ENCODE data around the gene FAM193A.

The FAM193A gene

GRCh38 chr4:2689114-2689513 lies 152.7 kb downstream of the FAM193A start:
- no peak for DNase-seq (ENCODE audit: low read depth)
- no peak overlapping the region for H3K4me3 ChIP-seq (ENCODE audit: low read depth, low read length)
- TF ChIP-seq CTCF (IDR thresholded peaks at IDR 0.05; ENCODE audit: control insufficient read depth, extremely low read depth, insufficient read depth) = no peak

GRCh38 chr4:2689825-2690700 lies 153.6 kb downstream of the FAM193A start:
- TF ChIP-seq CTCF (IDR thresholded peaks at IDR 0.05; ENCODE audit: control insufficient read depth, extremely low read depth, insufficient read depth) = no peak
- no peak overlapping the region for H3K4me3 ChIP-seq (ENCODE audit: low read depth, low read length)
- no peak for DNase-seq (ENCODE audit: low read depth)

GRCh38 chr4:2691313-2691712 lies 154.9 kb downstream of the FAM193A start:
- TF ChIP-seq CTCF (IDR thresholded peaks at IDR 0.05; ENCODE audit: control insufficient read depth, extremely low read depth, insufficient read depth) = no peak
- H3K4me3 ChIP-seq (ENCODE audit: low read depth, low read length) = no peak overlapping the region
- DNase-seq (ENCODE audit: low read depth) = no peak

- DNase-seq (ENCODE audit: low read depth) = no peak
- no peak overlapping the region for H3K4me3 ChIP-seq (ENCODE audit: low read depth, low read length)
- TF ChIP-seq CTCF (IDR thresholded peaks at IDR 0.05; ENCODE audit: control insufficient read depth, extremely low read depth, insufficient read depth) = no peak
These were observed 155.5 kb downstream of the FAM193A start for GRCh38 chr4:2691952-2692435.

- TF ChIP-seq CTCF (IDR thresholded peaks at IDR 0.05; ENCODE audit: control insufficient read depth, extremely low read depth, insufficient read depth) = no peak
- H3K4me3 ChIP-seq (ENCODE audit: low read depth, low read length) = no peak overlapping the region
- no peak for DNase-seq (ENCODE audit: low read depth)
These were observed 158.2 kb downstream of the FAM193A start for GRCh38 chr4:2694691-2695090.

- no peak for DNase-seq (ENCODE audit: low read depth)
- no peak for TF ChIP-seq CTCF (IDR thresholded peaks at IDR 0.05; ENCODE audit: control insufficient read depth, extremely low read depth, insufficient read depth)
- no peak overlapping the region for H3K4me3 ChIP-seq (ENCODE audit: low read depth, low read length)
These were observed 159.1 kb downstream of the FAM193A start for GRCh38 chr4:2695346-2696060.

Data from LNCaP clone FGC (cell line).